Measurements from ENCODE around the gene SMARCA1. TPM values are rescaled to one million over a fixed set of nuclear protein-coding genes. Genes with fewer than 3 reads are reported as not detected.

Gene SMARCA1
- total and polyA plus RNA-seq, 2 of the 13 experiments (the other 11 are each of a cell fraction or from before 2014, with no cell fraction given): 97.7 to 145 TPM

GRCh38 chrX:129511689-129512088, 11.6 kb downstream of the SMARCA1 start (continued):
- TF ChIP-seq THAP7 (CRISPR knock-in tag; IDR thresholded peaks at IDR 0.05): no peak
- TF ChIP-seq ZNF7 (CRISPR knock-in tag; IDR thresholded peaks at IDR 0.05): no peak
- TF ChIP-seq JUND (CRISPR knock-in tag; IDR thresholded peaks at IDR 0.05): no peak
- TF ChIP-seq NR2F1 (CRISPR knock-in tag; IDR thresholded peaks at IDR 0.05): no peak
- no peak for TF ChIP-seq POLR2AphosphoS2 (IDR thresholded peaks at IDR 0.05; ENCODE audit: low read depth, low read length)
- peak; percentile 47; the same call in 1 of the 2 replicates for TF ChIP-seq SOX13 (IDR thresholded peaks at IDR 0.05)
- TF ChIP-seq SOX13 (CRISPR knock-in tag; conservative IDR thresholded peaks at IDR 0.05 in 1 of 2, IDR thresholded peaks at IDR 0.05 in 1 of 2): peak in 1 of 2 experiments; percentile 96; a peak in 2 of 4 replicates
- TF ChIP-seq ZNF782 (CRISPR knock-in tag; IDR thresholded peaks at IDR 0.05; ENCODE audit: borderline replicate concordance): no peak
- TF ChIP-seq NFE2 (CRISPR knock-in tag; IDR thresholded peaks at IDR 0.05): no peak
- TF ChIP-seq HMGA1 (CRISPR knock-in tag; conservative IDR thresholded peaks at IDR 0.05): no peak
- TF ChIP-seq, protein P1, sequence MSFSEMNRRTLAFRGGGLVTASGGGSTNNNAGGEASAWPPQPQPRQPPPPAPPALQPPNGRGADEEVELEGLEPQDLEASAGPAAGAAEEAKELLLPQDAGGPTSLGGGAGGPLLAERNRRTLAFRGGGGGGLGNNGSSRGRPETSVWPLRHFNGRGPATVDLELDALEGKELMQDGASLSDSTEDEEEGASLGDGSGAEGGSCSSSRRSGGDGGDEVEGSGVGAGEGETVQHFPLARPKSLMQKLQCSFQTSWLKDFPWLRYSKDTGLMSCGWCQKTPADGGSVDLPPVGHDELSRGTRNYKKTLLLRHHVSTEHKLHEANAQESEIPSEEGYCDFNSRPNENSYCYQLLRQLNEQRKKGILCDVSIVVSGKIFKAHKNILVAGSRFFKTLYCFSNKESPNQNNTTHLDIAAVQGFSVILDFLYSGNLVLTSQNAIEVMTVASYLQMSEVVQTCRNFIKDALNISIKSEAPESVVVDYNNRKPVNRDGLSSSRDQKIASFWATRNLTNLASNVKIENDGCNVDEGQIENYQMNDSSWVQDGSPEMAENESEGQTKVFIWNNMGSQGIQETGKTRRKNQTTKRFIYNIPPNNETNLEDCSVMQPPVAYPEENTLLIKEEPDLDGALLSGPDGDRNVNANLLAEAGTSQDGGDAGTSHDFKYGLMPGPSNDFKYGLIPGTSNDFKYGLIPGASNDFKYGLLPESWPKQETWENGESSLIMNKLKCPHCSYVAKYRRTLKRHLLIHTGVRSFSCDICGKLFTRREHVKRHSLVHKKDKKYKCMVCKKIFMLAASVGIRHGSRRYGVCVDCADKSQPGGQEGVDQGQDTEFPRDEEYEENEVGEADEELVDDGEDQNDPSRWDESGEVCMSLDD (CRISPR knock-in tag; IDR thresholded peaks at IDR 0.05; ENCODE audit: borderline replicate concordance): no peak
- no peak for TF ChIP-seq ZNF891 (CRISPR knock-in tag; IDR thresholded peaks at IDR 0.05)
- TF ChIP-seq GPN1 (CRISPR knock-in tag; IDR thresholded peaks at IDR 0.05; ENCODE audit: borderline replicate concordance): no peak
- no peak for TF ChIP-seq ZSCAN29 (CRISPR knock-in tag; conservative IDR thresholded peaks at IDR 0.05)
- no peak for TF ChIP-seq IKZF4 (CRISPR knock-in tag; IDR thresholded peaks at IDR 0.05; ENCODE audit: borderline replicate concordance, low read depth, not compliant biosample characterization)
- no peak for TF ChIP-seq ZC3H4 (CRISPR knock-in tag; IDR thresholded peaks at IDR 0.05; ENCODE audit: borderline replicate concordance)
- peak; percentile 53; the same call in 1 of the 2 replicates for TF ChIP-seq CREM (IDR thresholded peaks at IDR 0.05)
- TF ChIP-seq CREM (CRISPR knock-in tag; IDR thresholded peaks at IDR 0.05): no peak
- TF ChIP-seq, protein P2, sequence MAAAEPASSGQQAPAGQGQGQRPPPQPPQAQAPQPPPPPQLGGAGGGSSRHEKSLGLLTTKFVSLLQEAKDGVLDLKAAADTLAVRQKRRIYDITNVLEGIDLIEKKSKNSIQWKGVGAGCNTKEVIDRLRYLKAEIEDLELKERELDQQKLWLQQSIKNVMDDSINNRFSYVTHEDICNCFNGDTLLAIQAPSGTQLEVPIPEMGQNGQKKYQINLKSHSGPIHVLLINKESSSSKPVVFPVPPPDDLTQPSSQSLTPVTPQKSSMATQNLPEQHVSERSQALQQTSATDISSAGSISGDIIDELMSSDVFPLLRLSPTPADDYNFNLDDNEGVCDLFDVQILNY (CRISPR knock-in tag; conservative IDR thresholded peaks at IDR 0.05): no peak
- TF ChIP-seq U2AF2 (IDR thresholded peaks at IDR 0.05; ENCODE audit: low read depth, low read length): no peak
- no peak for TF ChIP-seq NPAS2 (CRISPR knock-in tag; IDR thresholded peaks at IDR 0.05; ENCODE audit: borderline replicate concordance)
- peak; percentile 55 for TF ChIP-seq ZGPAT (CRISPR knock-in tag; IDR thresholded peaks at IDR 0.05)
- no peak for TF ChIP-seq ZNF350 (CRISPR knock-in tag; IDR thresholded peaks at IDR 0.05; ENCODE audit: borderline replicate concordance, low read depth)
- no peak for TF ChIP-seq PCBP1 (IDR thresholded peaks at IDR 0.05; ENCODE audit: borderline replicate concordance, low read depth, low read length)
- no peak for TF ChIP-seq KMT2B (CRISPR knock-in tag; IDR thresholded peaks at IDR 0.05)
- no peak for TF ChIP-seq ZNF550 (CRISPR knock-in tag; IDR thresholded peaks at IDR 0.05; ENCODE audit: borderline replicate concordance)
- TF ChIP-seq ZMYM4 (CRISPR knock-in tag; IDR thresholded peaks at IDR 0.05): no peak
